Osteocyte (in vitro differentiated cells): ENCODE measurements around the gene KRT35. TPM values are rescaled to one million over a fixed set of nuclear protein-coding genes. Genes with fewer than 3 reads are reported as not detected.

Experiments
- DNase-seq: peaks from one replicate; pipeline ENCODE4 v3.0.0; 2021; ENCODE audit warnings: mixed read lengths; ENCODE audit not compliant: unreplicated experiment; ENCODE audit errors: extremely low spot score
- H3K27ac Mint-ChIP-seq: one replicate; pipeline ENCODE4 v1.8.0; 2021; ENCODE audit warnings: mild to moderate bottlenecking, mixed read lengths; ENCODE audit not compliant: unreplicated experiment
- H3K27me3 Mint-ChIP-seq: one replicate; pipeline ENCODE4 v1.8.0; 2021; ENCODE audit warnings: mixed read lengths; ENCODE audit not compliant: unreplicated experiment
- H3K36me3 Mint-ChIP-seq: one replicate; pipeline ENCODE4 v1.8.0; 2021; ENCODE audit warnings: mixed read lengths; ENCODE audit not compliant: unreplicated experiment
- H3K4me1 Mint-ChIP-seq: one replicate; pipeline ENCODE4 v1.8.0; 2021; ENCODE audit warnings: mixed read lengths; ENCODE audit not compliant: unreplicated experiment
- H3K4me3 Mint-ChIP-seq: one replicate; pipeline ENCODE4 v1.8.0; 2021; ENCODE audit warnings: mild to moderate bottlenecking, moderate library complexity, mixed read lengths; ENCODE audit not compliant: unreplicated experiment
- H3K9me3 Mint-ChIP-seq: one replicate; pipeline ENCODE4 v1.8.0; 2021; ENCODE audit warnings: mixed read lengths; ENCODE audit not compliant: unreplicated experiment
- CTCF ChIP-seq: fragments of 200-600 bp; sonication (generic); IDR thresholded peaks from 2 replicates; pipeline ENCODE4 v1.5.0; 2021; ENCODE audit warnings: antibody characterized with exemption, mild to moderate bottlenecking, moderate library complexity
- total RNA-seq: library from RNA; stranded (reverse); gene quantifications from 2 replicates; pipeline ENCODE4 v1.2.1, GENCODE V29; 2021

KRT35 gene
- total RNA-seq, 1 donor from 2014 or later, result not detected

- TF ChIP-seq CTCF, result no peak
- H3K36me3 Mint-ChIP-seq, result no peaks in the 10 kb centered on the region
- no peak overlapping the region for H3K27ac Mint-ChIP-seq
- H3K9me3 Mint-ChIP-seq, result no peaks in the 10 kb centered on the region
- no peaks in the 10 kb centered on the region for H3K27me3 Mint-ChIP-seq
- no peak overlapping the region for H3K4me3 Mint-ChIP-seq
- DNase-seq, result no peak
- H3K4me1 Mint-ChIP-seq, result no peaks in the 10 kb centered on the region
Measured at GRCh38 chr17:41505809-41506767, 25.1 kb upstream of the KRT35 start.

GRCh38 chr17:41505007-41505808 is 24.3 kb upstream of the KRT35 start, which contains the start of gene KRT13:
Gene KRT13, minus strand, starts transcription at chr17:41505612. Its CDS starts 62 bp downstream, at chr17:41505550.
- no peak for TF ChIP-seq CTCF
- Mint-ChIP-seq H3K36me3 (no peaks in the 10 kb centered on the region), H3K27me3 (no peaks in the 10 kb centered on the region), H3K27ac (no peak within 1 kb of the TSS), H3K4me3 (no peak within 1 kb of the TSS), H3K9me3 (no peaks in the 10 kb centered on the region), H3K4me1 (no peaks in the 10 kb centered on the region)
- DNase-seq, result no peak

- H3K9me3 Mint-ChIP-seq, result no peaks in the 10 kb centered on the region
Measured at GRCh38 chr17:41504246-41504977, 23.5 kb upstream of the KRT35 start.

GRCh38 chr17:41503202-41503601 is 22.3 kb upstream of the KRT35 start:
- TF ChIP-seq CTCF, result no peak
- Mint-ChIP-seq H3K27me3 (no peaks in the 10 kb centered on the region), H3K27ac (no peak overlapping the region), H3K4me3 (no peak overlapping the region), H3K4me1 (peaks cover 3% of the 10 kb centered on the region), H3K36me3 (no peaks in the 10 kb centered on the region), H3K9me3 (no peaks in the 10 kb centered on the region)
- no peak for DNase-seq

More at GRCh38 chr17:41504246-41504977, 23.5 kb upstream of the KRT35 start:
- H3K4me3 Mint-ChIP-seq, result no peak overlapping the region
- no peak for DNase-seq
- no peak overlapping the region for H3K27ac Mint-ChIP-seq
- TF ChIP-seq CTCF, result no peak
- H3K36me3 Mint-ChIP-seq, result no peaks in the 10 kb centered on the region
- no peaks in the 10 kb centered on the region for H3K27me3 Mint-ChIP-seq
- peaks cover 3% of the 10 kb centered on the region for H3K4me1 Mint-ChIP-seq
